K562 (cell line): ENCODE results near the gene COL1A1. TPM values are rescaled to one million over a fixed set of nuclear protein-coding genes. Genes with fewer than 3 reads are reported as not detected.
A peak's percentile ranks its signal among the peaks of the same experiment; 100 is the strongest.

ENCODE experiments used
- ARID1B ChIP-seq: fragments of 450-650 bp; IDR thresholded peaks from 2 replicates; pipeline ENCODE4 v1.6.1; 2016; ENCODE audit warnings: antibody characterized with exemption, mild to moderate bottlenecking, inconsistent platforms
- ATF7 ChIP-seq: fragments of 450-650 bp; IDR thresholded peaks from 2 replicates; pipeline ENCODE4 v1.7.1; 2014; ENCODE audit warnings: mild to moderate bottlenecking, moderate library complexity
- CBFA2T2 ChIP-seq: fragments of 450-650 bp; conservative IDR thresholded peaks from 2 replicates; pipeline ENCODE4 v1.6.1; 2017; ENCODE audit warnings: mild to moderate bottlenecking
- CC2D1A ChIP-seq: fragments of 450-650 bp; IDR thresholded peaks from 2 replicates; pipeline ENCODE4 v1.6.1; 2017; ENCODE audit warnings: mild to moderate bottlenecking
- CCNT2 ChIP-seq: IDR thresholded peaks from 2 replicates; pipeline ENCODE4 v1.6.1; 2011; ENCODE audit warnings: borderline replicate concordance, low read depth, mild to moderate bottlenecking, moderate library complexity, mixed read lengths, low read length; ENCODE audit not compliant: insufficient read length; ENCODE audit errors: extremely low read depth
- CEBPB ChIP-seq: fragments of 450-650 bp; IDR thresholded peaks from 2 replicates; pipeline ENCODE4 v1.6.1; 2016; ENCODE audit warnings: missing genetic modification characterization, missing compliant biosample characterization
- CHD1 ChIP-seq: fragments of 200-600 bp; sonication (generic); IDR thresholded peaks from one replicate; pipeline ENCODE4 v1.6.1; 2012; ENCODE audit warnings: mild to moderate bottlenecking, moderate library complexity, low read length, inconsistent platforms
- DPF2 ChIP-seq: fragments of 450-650 bp; IDR thresholded peaks from 2 replicates; pipeline ENCODE4 v1.6.1; 2016
- FOSL1 ChIP-seq: fragments of 200-800 bp; sonication (Bioruptor generic); conservative IDR thresholded peaks from 2 replicates; pipeline ENCODE4 v1.6.1; 2016; ENCODE audit warnings: missing genetic modification characterization, missing compliant biosample characterization
- FOXP1 ChIP-seq: sonication (generic); formaldehyde crosslinking; IDR thresholded peaks from 2 replicates; pipeline ENCODE4 v1.8.0; 2022; ENCODE audit warnings: mild to moderate bottlenecking, missing genetic modification reagents
- KDM1A ChIP-seq, 2 experiments: fragments of 450-650 bp; IDR thresholded peaks; 2 replicates each; pipeline ENCODE4 v1.6.1; 2016; ENCODE audit warnings: mild to moderate bottlenecking in 2 of 2
- LEF1 ChIP-seq: fragments of 450-650 bp; IDR thresholded peaks from 2 replicates; pipeline ENCODE4 v1.6.1; 2016; ENCODE audit warnings: mild to moderate bottlenecking
- SMARCE1 ChIP-seq: fragments of 450-650 bp; IDR thresholded peaks from 2 replicates; pipeline ENCODE4 v1.7.1; 2016; ENCODE audit warnings: mild to moderate bottlenecking
- ZBTB7A ChIP-seq: IDR thresholded peaks from 2 replicates; pipeline ENCODE4 v1.6.1; 2011; ENCODE audit warnings: low read depth, mild to moderate bottlenecking, low read length, moderate library complexity, borderline replicate concordance; ENCODE audit not compliant: control insufficient read depth
- ZNF165 ChIP-seq: fragments of 250-450 bp; sonication (Bioruptor Pico); IDR thresholded peaks from 2 replicates; pipeline ENCODE4 v1.4.0; 2020; ENCODE audit warnings: borderline replicate concordance
- ZNF583 ChIP-seq: fragments of 250-450 bp; sonication (Bioruptor Pico); IDR thresholded peaks from 2 replicates; pipeline ENCODE4 v1.4.0; 2020
- ZNF668 ChIP-seq: fragments of 250-450 bp; sonication (Bioruptor Pico); IDR thresholded peaks from 2 replicates; pipeline ENCODE4 v1.8.0; 2022; ENCODE audit warnings: mild to moderate bottlenecking, inconsistent platforms
- polyA plus RNA-seq, 8 experiments: library from polyadenylated mRNA; depleted of rRNA in 4 of 8; stranded (reverse) in 5 of 8; unstranded in 3 of 8; fragments of >200 nt; fragmentation: Nextera tagmentation in 2 of 8; fragmentation: Illumina TruSeq in 1 of 8; extraction: Ambion mirVana in 2 of 8; extraction: Trizol in 1 of 8; gene quantifications; 2 replicates each; pipeline versions ENCODE4 v1.2.1 to v1.2.3, GENCODE V29; 2011 to 2014; ENCODE audit warnings: inconsistent platforms in 1 of 8, missing spikeins in 1 of 8
- total RNA-seq, 7 experiments: library from RNA; depleted of rRNA in 6 of 7; stranded (reverse); fragments of >200 nt in 6 of 7; fragmentation: Illumina TruSeq in 2 of 7; extraction: Trizol in 2 of 7; gene quantifications; 2 replicates each; pipeline versions ENCODE4 v1.2.1 to v1.2.3, GENCODE V29; 2011 to 2021; ENCODE audit warnings: low replicate concordance in 1 of 7
- TF ChIP-seq, protein P1 (sequence below): fragments of 450-650 bp; IDR thresholded peaks from 2 replicates; pipeline ENCODE4 v1.6.1; 2016; ENCODE audit warnings: low read depth, mild to moderate bottlenecking, moderate library complexity
- TF ChIP-seq, protein P2 (sequence below): fragments of 450-650 bp; IDR thresholded peaks from 2 replicates; pipeline ENCODE4 v1.6.1; 2016

The COL1A1 gene
- total and polyA plus RNA-seq, 9 of the 15 experiments (the other 6 are each of a cell fraction or from before 2014, with no cell fraction given), result 0.04 to 3.4 (median 0.18) TPM

DNA sequence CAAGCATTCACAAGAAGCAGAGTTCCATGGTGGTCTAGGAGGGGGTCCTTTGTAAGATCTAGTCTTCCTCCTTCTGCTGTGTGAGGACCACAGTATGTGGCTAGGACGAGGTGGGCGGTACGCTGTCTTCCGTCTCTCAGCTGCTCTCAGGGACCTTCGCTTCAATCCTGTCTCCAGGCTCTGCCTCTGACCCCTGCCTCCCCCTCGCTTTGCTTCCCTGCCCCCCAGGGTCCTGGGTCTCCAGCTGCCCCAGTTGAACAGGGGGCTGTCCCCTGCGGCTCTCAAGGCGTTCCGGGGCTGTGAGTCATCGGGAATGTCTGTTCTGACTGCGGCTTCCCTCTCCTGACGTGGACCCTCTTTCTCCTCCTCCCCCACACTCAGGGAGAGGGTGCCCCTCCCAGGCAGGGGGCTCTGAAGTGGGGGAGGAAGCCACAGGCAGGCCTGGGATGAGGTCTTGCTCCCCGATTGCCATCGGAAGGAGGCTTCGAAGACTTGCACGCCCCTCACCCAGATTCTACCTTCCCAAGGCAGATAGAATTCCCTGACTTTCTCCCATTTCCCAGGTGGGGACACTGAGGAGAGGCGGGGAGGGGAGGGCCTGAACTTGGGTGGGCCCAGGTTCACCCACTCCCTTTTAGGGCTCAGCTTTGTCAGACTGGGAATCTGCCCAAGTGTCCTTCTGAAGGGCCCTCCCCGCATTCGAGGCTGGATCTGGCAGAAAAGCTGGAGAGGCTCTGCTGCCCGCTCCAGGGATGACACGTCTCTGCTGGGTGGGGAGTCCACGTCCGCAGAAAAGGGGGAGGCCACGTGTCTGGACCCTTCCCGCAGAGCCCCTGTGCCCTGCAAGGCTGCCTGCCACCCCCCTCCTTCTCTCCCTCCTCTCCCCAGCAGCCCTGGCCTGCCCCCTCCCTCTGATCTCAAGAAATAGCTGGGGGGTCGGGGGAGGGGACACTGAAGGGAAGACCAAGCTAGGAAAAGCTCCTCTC, 9.1 kb upstream of the COL1A1 start (continued):
- TF ChIP-seq, protein P1, sequence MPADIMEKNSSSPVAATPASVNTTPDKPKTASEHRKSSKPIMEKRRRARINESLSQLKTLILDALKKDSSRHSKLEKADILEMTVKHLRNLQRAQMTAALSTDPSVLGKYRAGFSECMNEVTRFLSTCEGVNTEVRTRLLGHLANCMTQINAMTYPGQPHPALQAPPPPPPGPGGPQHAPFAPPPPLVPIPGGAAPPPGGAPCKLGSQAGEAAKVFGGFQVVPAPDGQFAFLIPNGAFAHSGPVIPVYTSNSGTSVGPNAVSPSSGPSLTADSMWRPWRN, result peak; percentile 52; the same call in 1 of the 2 replicates
- TF ChIP-seq SMARCE1 (peak; percentile 78; the same call in 1 of the 2 replicates), CHD1 (peak; percentile 44), FOXP1 (no peak), FOSL1 (tag) (peak; percentile 69), ZNF668 (CRISPR knock-in tag) (no peak), CC2D1A (no peak), CBFA2T2 (peak; percentile 30), CCNT2 (peak; percentile 17), LEF1 (peak; percentile 43; the same call in 1 of the 2 replicates), ATF7 (peak; percentile 17; the same call in 1 of the 2 replicates), ZNF165 (CRISPR knock-in tag) (no peak), ZNF583 (CRISPR knock-in tag) (no peak), ZBTB7A (peak; percentile 94), KDM1A (IDR thresholded peaks at IDR 0.05) (no peak), ARID1B (peak; percentile 75), DPF2 (peak; percentile 22; the same call in 1 of the 2 replicates), CEBPB (tag) (no peak)
- TF ChIP-seq, protein P2, sequence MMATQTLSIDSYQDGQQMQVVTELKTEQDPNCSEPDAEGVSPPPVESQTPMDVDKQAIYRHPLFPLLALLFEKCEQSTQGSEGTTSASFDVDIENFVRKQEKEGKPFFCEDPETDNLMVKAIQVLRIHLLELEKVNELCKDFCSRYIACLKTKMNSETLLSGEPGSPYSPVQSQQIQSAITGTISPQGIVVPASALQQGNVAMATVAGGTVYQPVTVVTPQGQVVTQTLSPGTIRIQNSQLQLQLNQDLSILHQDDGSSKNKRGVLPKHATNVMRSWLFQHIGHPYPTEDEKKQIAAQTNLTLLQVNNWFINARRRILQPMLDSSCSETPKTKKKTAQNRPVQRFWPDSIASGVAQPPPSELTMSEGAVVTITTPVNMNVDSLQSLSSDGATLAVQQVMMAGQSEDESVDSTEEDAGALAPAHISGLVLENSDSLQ, result peak; percentile 4; the same call in 1 of the 2 replicates
